Activated T-cell treated with anti-CD3 and anti-CD28 coated beads, Interleukin-2, amount 50 U/mL, for 4 hours (primary cell): ENCODE data around the gene SIX3. TPM values are rescaled to one million over a fixed set of nuclear protein-coding genes. Genes with fewer than 3 reads are reported as not detected.
A peak's percentile ranks its signal among the peaks of the same experiment; 100 is the strongest.

Experiments
- ATAC-seq, 2 donors: fragments of 200-7000 bp; cut with Tn5 transposase; one replicate each; pipeline ENCODE4 v1.10.0; 2021
- DNase-seq: peaks from one replicate; pipeline ENCODE4 v3.0.0-alpha.2; 2020
- H3K27me3 Mint-ChIP-seq: one replicate; pipeline ENCODE4 v1.8.0; 2021; ENCODE audit warnings: low read depth, mixed read lengths
- H3K36me3 Mint-ChIP-seq: one replicate; pipeline ENCODE4 v1.8.0; 2022; ENCODE audit warnings: mixed read lengths; ENCODE audit not compliant: insufficient read depth
- H3K4me1 Mint-ChIP-seq: one replicate; pipeline ENCODE4 v1.8.0; 2021; ENCODE audit warnings: low read depth, mixed read lengths
- H3K4me3 Mint-ChIP-seq: one replicate; pipeline ENCODE4 v1.8.0; 2021; ENCODE audit warnings: mild to moderate bottlenecking, moderate library complexity, mixed read lengths
- H3K9me3 Mint-ChIP-seq: one replicate; pipeline ENCODE4 v1.8.0; 2021; ENCODE audit warnings: mixed read lengths
- total RNA-seq, 3 donors: library from RNA; stranded (reverse); gene quantifications; one replicate each; pipeline ENCODE4 v1.2.1, GENCODE V29; 2021

The SIX3 gene
- total RNA-seq, 3 donors from 2014 or later = 0.11 TPM; not detected in 2

DNA sequence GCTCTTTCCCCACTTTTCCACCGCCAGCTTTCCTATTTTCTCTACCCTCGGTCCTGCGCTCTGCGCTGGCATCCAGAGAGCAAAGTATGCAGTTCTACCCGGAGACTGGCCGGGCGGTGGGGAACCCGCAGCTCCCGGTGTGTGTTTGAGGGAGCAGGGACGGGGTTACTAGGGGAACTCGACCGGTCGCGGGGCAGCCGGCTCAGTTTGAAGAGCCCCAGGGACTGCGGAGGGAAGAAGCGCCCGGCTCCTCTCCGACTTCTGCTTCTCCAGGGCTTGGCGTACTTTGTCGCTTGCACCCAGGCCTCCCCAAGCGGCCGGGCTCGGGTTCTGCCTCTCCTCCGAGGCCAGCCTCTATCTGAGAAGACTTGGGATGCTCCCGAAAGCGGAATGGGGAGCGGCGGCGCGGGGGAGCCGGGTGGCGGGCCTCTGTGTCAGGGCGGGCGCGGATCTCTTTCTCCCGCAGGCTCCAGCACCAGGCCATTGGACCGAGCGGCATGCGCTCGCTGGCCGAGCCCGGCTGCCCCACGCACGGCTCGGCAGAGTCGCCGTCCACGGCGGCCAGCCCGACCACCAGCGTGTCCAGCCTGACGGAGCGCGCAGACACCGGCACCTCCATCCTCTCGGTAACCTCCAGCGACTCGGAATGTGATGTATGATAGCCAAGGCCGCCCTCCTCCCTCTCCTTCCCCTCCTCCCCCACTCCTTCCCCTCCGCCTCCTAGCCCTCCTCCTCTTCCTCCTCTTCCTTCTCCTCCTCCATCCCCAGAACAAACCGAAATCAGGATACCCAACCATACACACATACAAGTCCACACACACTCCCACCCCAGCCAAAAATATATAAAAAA lies 2.8 kb downstream of the SIX3 start:
- Mint-ChIP-seq H3K4me3 (no peak overlapping the region), H3K9me3 (no peaks in the 10 kb centered on the region), H3K27me3 (peaks cover 83% of the 10 kb centered on the region), H3K4me1 (peaks cover 44% of the 10 kb centered on the region), H3K36me3 (no peaks in the 10 kb centered on the region)
- ATAC-seq = no peak
- DNase-seq = no peak

DNA sequence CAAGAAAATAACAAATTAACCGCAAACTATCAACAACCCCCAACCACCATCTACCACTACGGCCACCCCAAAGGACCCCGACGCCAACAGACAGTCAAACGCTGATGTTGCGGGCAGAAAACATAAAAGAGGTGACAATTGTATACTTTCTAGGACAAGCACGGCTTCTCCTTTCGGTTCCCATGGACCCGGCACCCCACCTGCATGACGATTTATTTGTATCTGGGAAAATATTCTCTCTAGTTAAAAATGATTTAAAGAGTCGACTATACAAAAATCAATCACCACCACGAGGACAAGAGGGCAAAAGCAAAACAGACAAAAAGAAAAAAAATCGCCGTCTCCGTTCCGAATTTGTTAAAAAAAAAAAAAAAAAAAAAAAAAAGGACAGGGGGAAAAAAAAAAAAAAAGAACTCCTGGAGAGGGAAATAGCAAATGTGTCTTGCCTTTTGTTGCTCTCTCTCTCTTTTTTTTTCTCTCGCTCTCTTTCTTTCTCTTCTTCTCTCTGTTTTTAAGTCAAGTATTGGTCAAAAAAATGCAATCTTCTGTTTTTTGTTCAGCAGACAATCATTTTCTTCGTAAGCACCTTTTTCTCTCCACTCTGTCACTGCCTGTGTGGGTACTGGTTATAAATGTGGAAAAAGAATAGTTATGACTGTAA lies 3.6 kb downstream of the SIX3 start:
- Mint-ChIP-seq H3K9me3 (no peaks in the 10 kb centered on the region), H3K27me3 (peaks cover 79% of the 10 kb centered on the region), H3K4me1 (peaks cover 38% of the 10 kb centered on the region), H3K36me3 (no peaks in the 10 kb centered on the region), H3K4me3 (no peak overlapping the region)
- ATAC-seq (no peak), DNase-seq (no peak)

DNA sequence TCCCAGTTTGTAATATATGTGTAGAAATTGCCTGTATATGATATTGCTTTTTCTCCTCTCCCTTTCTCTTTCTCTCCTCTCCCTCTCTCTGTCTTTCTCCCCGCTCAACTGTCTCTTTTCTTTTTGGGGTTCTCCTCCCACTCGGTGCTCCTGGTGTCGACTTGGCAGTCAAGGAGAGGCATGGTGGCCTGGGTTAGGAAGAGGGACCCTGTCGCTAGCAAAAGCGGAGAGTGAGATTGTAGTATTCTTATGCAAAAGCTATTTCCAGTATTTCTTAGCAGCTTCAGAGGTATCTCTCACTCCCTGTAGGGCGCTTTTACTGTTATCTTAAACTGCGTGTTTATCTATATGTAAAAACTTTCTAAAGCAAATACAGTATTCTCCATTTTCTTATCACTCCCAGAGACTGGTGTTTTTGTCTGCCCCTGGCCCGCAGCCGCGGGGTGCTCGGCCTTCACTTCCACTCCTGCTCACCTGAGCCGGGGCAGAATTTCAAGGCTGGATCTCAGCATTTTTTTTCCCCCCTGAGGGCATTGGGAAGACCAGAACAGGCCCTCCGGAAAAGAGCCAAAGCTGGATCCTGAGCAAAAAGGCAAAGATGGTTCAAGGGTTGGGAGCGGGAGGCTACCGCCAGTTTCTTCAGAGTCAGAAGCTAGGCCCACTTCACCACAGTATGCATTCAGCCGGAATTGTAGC lies 4.3 kb downstream of the SIX3 start:
- Mint-ChIP-seq H3K4me1 (peaks cover 37% of the 10 kb centered on the region), H3K4me3 (no peak overlapping the region), H3K27me3 (peaks cover 80% of the 10 kb centered on the region), H3K9me3 (no peaks in the 10 kb centered on the region), H3K36me3 (no peaks in the 10 kb centered on the region)
- ATAC-seq (no peak), DNase-seq (no peak)

DNA sequence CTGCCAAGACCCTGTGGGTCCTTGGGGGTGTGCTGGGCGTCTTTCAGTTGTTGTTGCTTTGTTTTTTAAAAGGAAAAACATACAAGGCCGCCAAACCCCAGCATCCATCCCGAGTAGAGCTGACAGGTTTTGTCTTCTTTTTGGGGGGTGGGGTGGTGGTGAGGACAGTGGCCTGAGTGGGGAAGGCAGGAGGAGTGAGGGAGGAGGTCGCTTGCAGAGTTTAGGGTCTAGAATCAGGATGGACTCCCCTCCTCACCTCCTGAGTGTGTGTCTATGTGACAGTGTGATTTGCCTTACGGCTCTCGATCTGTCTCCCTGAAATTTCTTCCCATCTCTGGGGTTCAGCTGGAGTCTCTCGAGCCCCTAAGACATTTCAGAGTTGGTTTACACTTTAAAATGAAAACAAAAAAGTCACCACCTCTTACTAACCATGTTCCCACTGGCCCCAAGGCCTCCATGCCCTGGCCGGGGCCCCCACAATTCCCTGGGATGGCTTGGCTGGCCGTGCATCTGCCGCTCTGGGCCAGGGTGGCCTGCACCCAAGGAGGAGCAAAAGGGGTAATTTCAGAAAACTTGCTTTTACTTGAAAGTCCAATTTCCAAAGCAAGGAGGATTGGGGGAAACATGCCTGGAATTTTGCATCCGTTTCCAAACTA lies 5.0 kb downstream of the SIX3 start:
- Mint-ChIP-seq H3K4me1 (peaks cover 32% of the 10 kb centered on the region), H3K4me3 (no peak overlapping the region), H3K27me3 (peaks cover 81% of the 10 kb centered on the region), H3K36me3 (no peaks in the 10 kb centered on the region), H3K9me3 (no peaks in the 10 kb centered on the region)
- ATAC-seq (no peak), DNase-seq (no peak)

DNA sequence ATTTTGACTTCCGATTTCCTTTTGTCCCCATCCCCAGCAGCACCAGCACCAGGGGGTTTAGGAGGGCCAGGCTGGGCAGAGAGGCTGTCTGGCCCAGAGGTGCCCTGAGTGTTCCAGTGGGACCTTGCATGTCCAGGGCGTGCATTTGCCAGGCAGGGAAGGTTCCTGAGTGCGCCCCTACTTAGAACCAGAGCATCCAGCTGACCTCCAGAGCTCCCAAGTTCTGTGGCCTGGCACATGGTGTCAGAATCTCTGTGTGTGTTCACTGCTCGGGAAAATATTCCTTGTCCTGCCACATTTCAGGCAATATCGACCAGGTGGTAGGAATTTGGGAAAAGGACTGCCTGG lies 5.5 kb downstream of the SIX3 start:
- no peaks in the 10 kb centered on the region for H3K9me3 Mint-ChIP-seq
- DNase-seq (no peak), ATAC-seq (no peak)
- H3K27me3 Mint-ChIP-seq = peaks cover 78% of the 10 kb centered on the region
- H3K4me3 Mint-ChIP-seq = no peak overlapping the region
- H3K4me1 Mint-ChIP-seq = peaks cover 30% of the 10 kb centered on the region
- no peaks in the 10 kb centered on the region for H3K36me3 Mint-ChIP-seq

DNA sequence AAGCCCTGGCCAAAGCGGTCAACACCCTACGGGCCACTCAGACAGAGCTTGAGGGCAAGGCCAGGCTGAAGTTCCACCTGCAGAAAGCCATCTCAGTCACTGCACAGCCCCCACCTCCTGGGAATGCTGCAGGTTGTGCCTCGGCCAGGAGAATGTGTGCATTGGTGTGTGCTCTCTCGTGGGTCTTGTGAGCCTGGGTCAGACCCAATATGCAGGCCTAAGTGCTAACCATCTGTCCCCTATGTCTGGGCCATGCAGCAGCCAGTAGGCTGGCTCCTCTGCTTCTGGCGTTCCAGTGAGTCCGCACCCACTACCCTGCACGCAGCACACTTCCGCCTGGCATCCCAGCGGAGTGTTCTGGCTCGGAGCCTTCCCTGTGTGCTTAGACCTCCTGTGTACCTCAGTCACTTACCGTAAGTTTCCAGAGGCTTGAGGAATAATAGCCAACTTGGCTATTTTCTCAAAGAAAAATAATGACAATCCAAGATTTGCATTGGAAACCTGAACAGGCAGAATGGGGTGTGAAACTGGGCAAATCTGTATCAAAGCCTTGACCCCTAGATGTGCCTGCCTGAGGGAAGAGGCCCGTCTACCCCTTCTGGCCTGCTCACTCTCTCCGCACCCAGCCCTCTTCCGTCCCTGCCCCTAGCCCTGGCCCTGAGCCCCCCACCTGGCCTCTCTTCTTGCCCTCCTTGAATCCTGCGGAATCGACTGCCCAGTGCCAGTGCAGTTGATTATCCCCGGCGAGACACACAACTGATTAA lies 7.2 kb downstream of the SIX3 start:
- Mint-ChIP-seq H3K4me3 (no peak overlapping the region), H3K4me1 (peaks cover 30% of the 10 kb centered on the region), H3K27me3 (peaks cover 79% of the 10 kb centered on the region), H3K36me3 (no peaks in the 10 kb centered on the region), H3K9me3 (no peaks in the 10 kb centered on the region)
- ATAC-seq (no peak), DNase-seq (no peak)

DNA sequence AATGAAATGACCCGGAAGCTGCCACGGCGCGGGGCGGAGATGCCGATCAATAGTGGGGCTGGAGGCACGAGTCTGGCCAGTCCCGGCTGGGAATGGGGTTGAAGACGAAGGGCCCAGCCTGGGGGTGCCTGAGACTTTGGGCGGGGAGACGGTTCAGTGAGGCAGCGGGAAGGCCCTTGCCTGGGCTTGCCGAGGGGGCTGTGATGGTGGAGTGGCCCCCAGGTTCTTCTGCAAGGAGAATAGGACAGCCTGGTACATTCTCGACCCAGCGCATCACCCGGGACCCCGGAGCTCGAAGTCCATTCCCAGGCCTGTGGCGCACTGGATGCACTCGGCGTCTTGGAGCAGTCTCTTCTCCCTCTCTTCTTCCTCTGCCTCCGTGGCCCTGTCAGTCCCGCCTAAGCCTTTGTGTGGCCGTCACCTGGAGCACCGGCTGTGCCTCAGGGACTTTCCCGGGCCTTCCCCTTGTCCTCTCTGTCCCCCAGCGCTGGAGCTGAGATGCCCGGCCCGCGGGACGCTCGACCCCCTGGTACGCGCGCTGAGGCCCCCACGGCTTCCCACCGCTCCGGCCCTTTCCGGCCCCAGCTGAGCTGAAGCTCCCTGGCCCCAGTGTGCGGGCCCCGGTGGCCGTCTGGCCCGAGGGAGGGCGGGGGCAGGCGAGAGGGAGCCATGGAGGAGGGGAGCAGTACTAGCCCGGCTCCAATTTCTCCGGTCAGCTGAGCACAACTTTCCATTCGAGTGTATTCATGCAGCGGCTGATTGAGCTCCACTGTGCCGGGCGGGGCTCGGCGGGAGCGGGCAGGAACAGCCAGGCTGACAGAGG lies 8.0 kb downstream of the SIX3 start:
- H3K36me3 Mint-ChIP-seq = no peaks in the 10 kb centered on the region
- H3K9me3 Mint-ChIP-seq = no peaks in the 10 kb centered on the region
- ATAC-seq (no peak), DNase-seq (no peak)
- H3K27me3 Mint-ChIP-seq = peaks cover 82% of the 10 kb centered on the region
- peaks cover 27% of the 10 kb centered on the region for H3K4me1 Mint-ChIP-seq
- H3K4me3 Mint-ChIP-seq = no peak overlapping the region

DNA sequence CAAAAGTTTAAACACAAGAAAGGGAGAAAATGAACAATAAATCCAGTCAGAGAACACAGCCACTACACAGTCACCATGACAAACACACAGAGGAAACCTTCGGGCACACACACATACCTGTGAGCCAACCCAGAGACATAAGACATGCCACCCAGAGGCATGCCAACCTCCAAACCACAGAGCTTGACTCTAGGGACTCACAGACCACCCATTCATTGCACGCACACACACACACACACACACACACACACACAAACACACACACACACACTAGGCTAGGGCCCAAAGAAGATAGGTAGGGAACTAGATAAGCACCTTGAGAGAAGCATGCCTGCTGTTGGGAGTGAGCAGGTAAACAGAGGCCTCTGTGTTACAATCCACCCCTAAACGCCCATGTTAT lies 9.1 kb downstream of the SIX3 start:
- ATAC-seq = no peak
- Mint-ChIP-seq H3K36me3 (no peaks in the 10 kb centered on the region), H3K4me3 (no peak overlapping the region), H3K9me3 (no peaks in the 10 kb centered on the region), H3K27me3 (peaks cover 83% of the 10 kb centered on the region), H3K4me1 (peaks cover 28% of the 10 kb centered on the region)
- DNase-seq = no peak

DNA sequence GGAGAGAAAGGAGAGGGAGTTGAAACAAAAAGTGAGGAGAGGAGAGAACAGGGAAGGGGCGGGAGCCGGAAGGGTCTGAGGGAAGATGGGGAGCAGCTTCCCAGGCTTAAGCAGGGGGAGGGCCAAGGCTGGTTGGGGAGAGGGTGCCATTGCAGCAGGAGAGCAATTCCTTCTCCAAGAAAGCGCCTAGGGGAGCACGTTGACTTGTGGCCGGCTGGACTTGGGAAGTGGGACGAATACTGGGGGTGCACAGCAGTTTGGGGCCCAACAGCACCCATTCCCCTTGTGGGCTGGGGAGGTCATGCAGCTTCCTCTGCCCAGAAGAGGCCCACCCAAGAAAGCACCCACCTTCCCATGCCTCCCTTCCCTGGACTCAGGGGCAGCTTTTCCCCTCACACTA lies 9.6 kb downstream of the SIX3 start:
- Mint-ChIP-seq H3K27me3 (peaks cover 82% of the 10 kb centered on the region), H3K4me3 (no peak overlapping the region), H3K36me3 (no peaks in the 10 kb centered on the region), H3K9me3 (no peaks in the 10 kb centered on the region), H3K4me1 (peaks cover 28% of the 10 kb centered on the region)
- DNase-seq (no peak), ATAC-seq (no peak)

DNA sequence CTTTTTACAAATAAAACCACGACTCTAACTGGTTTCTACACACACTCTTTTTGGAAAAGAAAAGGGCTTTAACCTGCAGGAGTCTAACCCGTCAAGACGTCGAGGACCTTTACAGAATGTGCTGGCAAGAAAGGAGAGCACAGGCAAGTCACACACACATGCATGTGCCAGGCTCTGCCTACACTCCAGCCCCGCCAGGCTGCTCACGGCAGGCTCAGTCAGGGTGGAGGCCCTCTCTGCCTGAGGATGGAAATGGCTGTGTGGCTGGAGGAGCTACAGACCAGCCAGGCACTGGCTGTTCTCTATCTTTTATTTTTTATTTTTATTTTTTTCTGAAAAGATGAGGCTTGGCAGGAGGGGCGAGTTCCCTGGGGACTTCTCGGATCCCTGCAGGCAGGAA lies 10.2 kb downstream of the SIX3 start:
- Mint-ChIP-seq H3K4me1 (peaks cover 28% of the 10 kb centered on the region), H3K4me3 (no peak overlapping the region), H3K27me3 (peaks cover 83% of the 10 kb centered on the region), H3K36me3 (no peaks in the 10 kb centered on the region), H3K9me3 (no peaks in the 10 kb centered on the region)
- ATAC-seq (no peak), DNase-seq (no peak)

DNA sequence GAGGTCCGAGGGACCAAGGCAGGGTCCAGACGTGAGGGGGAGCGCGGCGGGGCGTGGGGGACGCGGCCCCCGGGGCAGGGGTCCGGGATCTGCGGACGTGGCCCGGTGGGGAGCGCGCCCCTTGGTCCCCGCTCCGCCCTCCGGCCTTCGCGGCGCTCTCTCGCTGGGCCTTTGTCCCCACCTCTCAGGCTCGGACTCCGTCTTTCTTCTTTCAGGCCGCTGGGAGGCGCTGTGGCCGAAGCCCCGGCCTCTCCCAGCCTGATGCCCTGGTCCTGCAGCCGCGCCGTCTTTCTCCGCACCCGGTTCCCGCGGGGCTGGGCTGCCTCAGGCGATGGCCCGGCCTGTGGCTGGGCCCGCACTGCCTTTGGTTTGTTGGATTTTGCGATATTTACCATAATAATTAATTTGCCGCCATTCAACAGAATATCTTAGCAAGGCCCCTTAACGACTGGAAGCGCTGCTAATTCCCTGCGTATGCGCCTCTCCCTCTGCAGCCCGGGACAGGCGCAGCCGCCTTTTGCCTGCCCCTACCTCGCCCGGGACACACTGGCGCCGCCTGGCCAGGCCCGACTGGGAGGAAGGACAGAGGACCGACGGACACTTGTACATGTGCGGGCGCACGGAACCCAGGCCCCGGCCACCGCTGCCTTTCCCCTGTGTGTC lies 10.8 kb downstream of the SIX3 start:
- Mint-ChIP-seq H3K4me3 (peak overlapping the region; percentile 30), H3K4me1 (peaks cover 28% of the 10 kb centered on the region), H3K9me3 (no peaks in the 10 kb centered on the region), H3K36me3 (no peaks in the 10 kb centered on the region), H3K27me3 (peaks cover 80% of the 10 kb centered on the region)
- peak; percentile 62 to 63 for ATAC-seq
- DNase-seq = no peak

DNA sequence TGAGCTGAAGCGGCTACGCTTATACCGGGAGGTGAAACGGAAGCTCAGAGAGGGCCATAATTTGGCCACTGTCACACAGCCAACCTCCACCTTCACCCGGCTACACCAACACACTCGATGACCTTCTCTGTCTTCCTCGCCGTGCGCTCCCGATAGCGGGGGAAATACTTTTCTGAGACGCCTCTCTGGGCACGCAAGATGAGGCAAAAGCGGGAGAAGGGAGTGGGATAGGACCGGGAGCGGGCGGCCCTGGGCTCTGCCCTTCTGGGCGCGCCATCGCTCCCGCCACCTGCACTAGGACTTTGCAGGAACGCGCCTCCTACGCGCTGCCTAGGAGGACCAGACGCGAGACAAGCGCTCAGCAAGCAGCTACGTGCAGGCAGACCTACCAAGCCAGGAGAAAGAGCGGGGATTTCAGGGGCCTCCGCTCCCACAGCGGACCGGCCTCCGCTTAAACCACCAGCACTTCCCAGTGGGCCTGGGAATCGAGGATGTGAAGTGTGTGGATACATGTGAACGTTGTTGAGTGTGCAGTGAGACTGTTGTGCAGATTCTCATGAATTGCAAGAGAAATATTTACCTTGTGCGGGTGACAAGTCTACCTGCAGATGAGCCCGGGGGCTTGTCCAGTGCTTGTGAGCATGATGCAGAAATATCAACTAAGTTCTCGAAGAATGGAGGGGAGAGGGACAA lies 11.4 kb downstream of the SIX3 start:
- DNase-seq = no peak
- Mint-ChIP-seq H3K27me3 (peaks cover 73% of the 10 kb centered on the region), H3K9me3 (no peaks in the 10 kb centered on the region), H3K4me1 (peaks cover 28% of the 10 kb centered on the region), H3K4me3 (no peak overlapping the region), H3K36me3 (no peaks in the 10 kb centered on the region)
- no peak for ATAC-seq
